Ovary (tissue), 3 donors: ENCODE results near the gene WBP11.

Source experiments
- EP300 ChIP-seq: sonication (generic); formaldehyde crosslinking; IDR thresholded peaks from one replicate; pipeline ENCODE4 v1.6.1; 2017; ENCODE audit warnings: antibody characterized with exemption
- POLR2A ChIP-seq: fragments of 450-650 bp; IDR thresholded peaks from one replicate; pipeline ENCODE4 v1.6.1; 2017; ENCODE audit warnings: antibody characterized with exemption, mild to moderate bottlenecking, moderate library complexity
- TF ChIP-seq, protein P1 (sequence below), 3 donors: fragments of 450-650 bp in 2 of 3; fragments of 200-600 bp in 1 of 3; IDR thresholded peaks; one replicate each; pipeline versions ENCODE4 v1.5.1 to v1.8.0; 2016 to 2022; ENCODE audit warnings: antibody characterized with exemption in 3 of 3, mild to moderate bottlenecking in 1 of 3
- donor health status: DM: no; HTN: no; CAD: no.

DNA sequence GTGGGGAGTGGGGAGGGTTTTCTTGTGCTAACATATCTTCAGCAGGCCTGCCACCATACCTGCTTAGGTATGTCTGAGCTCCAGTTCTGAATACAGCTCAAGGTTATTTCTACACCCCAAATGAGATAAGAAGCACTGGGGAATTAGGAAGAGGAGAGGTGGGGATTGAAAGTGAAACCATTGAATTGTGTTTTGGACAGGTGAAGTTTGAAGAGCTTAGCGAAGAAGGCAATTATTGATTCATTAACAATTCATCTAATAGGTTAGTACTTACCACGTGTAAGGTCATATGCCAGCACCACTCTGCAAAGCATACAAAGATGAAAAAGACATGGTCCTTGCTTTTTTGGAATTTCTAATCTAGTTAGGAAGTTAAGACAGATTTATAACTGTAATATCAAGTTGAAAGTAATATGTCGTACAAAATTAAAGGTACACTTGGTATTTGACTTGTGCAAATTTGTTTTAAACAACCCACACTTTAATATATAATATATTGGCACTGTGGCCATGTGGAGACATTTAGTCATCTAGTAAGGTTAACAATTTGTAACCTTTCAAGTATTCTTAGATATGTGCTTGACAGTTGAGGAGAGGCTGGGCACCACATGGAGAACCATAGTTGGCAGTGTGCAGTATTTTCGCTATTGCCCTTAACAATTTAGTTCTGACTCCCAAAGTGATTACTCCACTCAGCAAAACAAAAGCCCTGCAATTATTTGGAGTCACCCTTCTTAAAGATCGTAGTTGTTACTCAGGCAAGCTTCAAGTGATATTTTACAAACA, 7.1 kb upstream of the WBP11 start:
- TF ChIP-seq, protein P1, sequence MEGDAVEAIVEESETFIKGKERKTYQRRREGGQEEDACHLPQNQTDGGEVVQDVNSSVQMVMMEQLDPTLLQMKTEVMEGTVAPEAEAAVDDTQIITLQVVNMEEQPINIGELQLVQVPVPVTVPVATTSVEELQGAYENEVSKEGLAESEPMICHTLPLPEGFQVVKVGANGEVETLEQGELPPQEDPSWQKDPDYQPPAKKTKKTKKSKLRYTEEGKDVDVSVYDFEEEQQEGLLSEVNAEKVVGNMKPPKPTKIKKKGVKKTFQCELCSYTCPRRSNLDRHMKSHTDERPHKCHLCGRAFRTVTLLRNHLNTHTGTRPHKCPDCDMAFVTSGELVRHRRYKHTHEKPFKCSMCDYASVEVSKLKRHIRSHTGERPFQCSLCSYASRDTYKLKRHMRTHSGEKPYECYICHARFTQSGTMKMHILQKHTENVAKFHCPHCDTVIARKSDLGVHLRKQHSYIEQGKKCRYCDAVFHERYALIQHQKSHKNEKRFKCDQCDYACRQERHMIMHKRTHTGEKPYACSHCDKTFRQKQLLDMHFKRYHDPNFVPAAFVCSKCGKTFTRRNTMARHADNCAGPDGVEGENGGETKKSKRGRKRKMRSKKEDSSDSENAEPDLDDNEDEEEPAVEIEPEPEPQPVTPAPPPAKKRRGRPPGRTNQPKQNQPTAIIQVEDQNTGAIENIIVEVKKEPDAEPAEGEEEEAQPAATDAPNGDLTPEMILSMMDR (IDR thresholded peaks at IDR 0.05), result no peak
- TF ChIP-seq EP300, result no peak
- TF ChIP-seq POLR2A, result no peak
